HepG2 (cell line): Measurements from ENCODE around the gene GTF2H4. TPM values are rescaled to one million over a fixed set of nuclear protein-coding genes. Genes with fewer than 3 reads are reported as not detected.

ENCODE experiments used
- AHR ChIP-seq: IDR thresholded peaks from 2 replicates; pipeline ENCODE4 v1.6.1; 2018; ENCODE audit warnings: missing genetic modification reagents, missing compliant biosample characterization
- ATAD3A ChIP-seq: sonication (generic); formaldehyde crosslinking; IDR thresholded peaks from 2 replicates; pipeline ENCODE4 v1.4.0; 2020; ENCODE audit warnings: missing genetic modification reagents
- FOXA1 ChIP-seq, 2 experiments: fragments of 450-650 bp in 1 of 2; sonication (generic) in 1 of 2; formaldehyde crosslinking in 1 of 2; IDR thresholded peaks; 2 replicates each; pipeline versions ENCODE4 v1.4.0 to v1.6.1; 2016 to 2020; ENCODE audit warnings: missing genetic modification reagents in 1 of 2
- FOXK2 ChIP-seq: fragments of 450-650 bp; IDR thresholded peaks from 2 replicates; pipeline ENCODE4 v1.6.1; 2016
- FOXO1 ChIP-seq: sonication (generic); formaldehyde crosslinking; IDR thresholded peaks from 2 replicates; pipeline ENCODE4 v1.4.0; 2020; ENCODE audit warnings: missing genetic modification reagents
- GABPA ChIP-seq, 2 experiments: IDR thresholded peaks; 2 replicates each; pipeline ENCODE4 v1.6.1; 2011 to 2016; ENCODE audit warnings: low read depth in 2 of 2, low read length in 1 of 2, missing biosample characterization in 1 of 2, missing genetic modification characterization in 1 of 2
- GFI1 ChIP-seq: sonication (generic); formaldehyde crosslinking; IDR thresholded peaks from 2 replicates; pipeline ENCODE4 v1.5.0; 2020; ENCODE audit warnings: missing genetic modification reagents, mild to moderate bottlenecking, borderline replicate concordance
- HCFC1 ChIP-seq: fragments of 150-350 bp; IDR thresholded peaks from 2 replicates; pipeline ENCODE4 v1.6.1; 2014; ENCODE audit warnings: low read depth, low read length
- ISX ChIP-seq: sonication (generic); formaldehyde crosslinking; conservative IDR thresholded peaks from 2 replicates; pipeline ENCODE4 v1.5.0; 2020; ENCODE audit warnings: missing genetic modification reagents
- KDM5A ChIP-seq: fragments of 200-600 bp; sonication (generic); IDR thresholded peaks from 2 replicates; pipeline ENCODE4 v1.7.0; 2018; ENCODE audit warnings: antibody characterized with exemption, mild to moderate bottlenecking, low read length, borderline replicate concordance
- ONECUT2 ChIP-seq: sonication (generic); formaldehyde crosslinking; IDR thresholded peaks from 2 replicates; pipeline ENCODE4 v1.4.0; 2020; ENCODE audit warnings: missing genetic modification reagents
- RBFOX2 ChIP-seq: fragments of 200-400 bp; formaldehyde crosslinking; IDR thresholded peaks from 2 replicates; pipeline ENCODE4 v1.6.1; 2017; ENCODE audit warnings: low read depth, mild to moderate bottlenecking, low read length
- RBM39 ChIP-seq: fragments of 200-400 bp; formaldehyde crosslinking; IDR thresholded peaks from one replicate; pipeline ENCODE4 v1.6.1; 2018; ENCODE audit warnings: antibody characterized with exemption, mild to moderate bottlenecking, low read depth, low read length; ENCODE audit not compliant: poor library complexity, severe bottlenecking
- SNAI1 ChIP-seq: sonication (generic); formaldehyde crosslinking; IDR thresholded peaks from 2 replicates; pipeline ENCODE4 v1.5.0; 2020; ENCODE audit warnings: mild to moderate bottlenecking, missing genetic modification reagents, borderline replicate concordance
- ZC3H13 ChIP-seq: sonication (generic); formaldehyde crosslinking; IDR thresholded peaks from 2 replicates; pipeline ENCODE4 v1.8.1; 2023; ENCODE audit warnings: mild to moderate bottlenecking, missing genetic modification reagents, moderate library complexity
- ZFP37 ChIP-seq: sonication (generic); formaldehyde crosslinking; IDR thresholded peaks from 2 replicates; pipeline ENCODE4 v1.4.0; 2020; ENCODE audit warnings: missing genetic modification reagents, borderline replicate concordance
- ZNF564 ChIP-seq: sonication (generic); formaldehyde crosslinking; IDR thresholded peaks from 2 replicates; pipeline ENCODE4 v1.8.1; 2023; ENCODE audit warnings: mild to moderate bottlenecking, missing genetic modification reagents
- ZNF75D ChIP-seq: sonication (generic); formaldehyde crosslinking; IDR thresholded peaks from 2 replicates; pipeline ENCODE4 v1.8.1; 2023; ENCODE audit warnings: missing genetic modification reagents, mild to moderate bottlenecking, borderline replicate concordance
- ZNF780A ChIP-seq: sonication (generic); formaldehyde crosslinking; IDR thresholded peaks from 2 replicates; pipeline ENCODE4 v1.8.0; 2022; ENCODE audit warnings: mild to moderate bottlenecking, missing genetic modification reagents, moderate library complexity
- polyA plus RNA-seq, 8 experiments: library from polyadenylated mRNA; depleted of rRNA in 3 of 8; stranded (reverse) in 7 of 8; unstranded in 1 of 8; fragments of >200 nt; fragmentation: Illumina TruSeq in 4 of 8; extraction: Trizol in 4 of 8; gene quantifications; 2 replicates each; pipeline versions ENCODE4 v1.2.1 to v1.2.3, GENCODE V29; 2011 to 2016; ENCODE audit warnings: low read depth in 4 of 8, missing spikeins in 1 of 8, mixed read lengths in 1 of 8; ENCODE audit not compliant: insufficient read depth in 1 of 8
- total RNA-seq, 5 experiments: library from RNA; depleted of rRNA; stranded (reverse); fragments of >200 nt; fragmentation: Illumina TruSeq; extraction: Trizol; gene quantifications; 2 replicates each; pipeline ENCODE4 v1.2.3, GENCODE V29; 2016; ENCODE audit warnings: low read depth in 1 of 5
- TF ChIP-seq, protein P1 (sequence below): sonication (generic); formaldehyde crosslinking; IDR thresholded peaks from 2 replicates; pipeline ENCODE4 v1.4.0; 2020; ENCODE audit warnings: missing genetic modification reagents
- TF ChIP-seq, protein P2 (sequence below): sonication (generic); formaldehyde crosslinking; IDR thresholded peaks from 2 replicates; pipeline ENCODE4 v1.5.0; 2020; ENCODE audit warnings: missing genetic modification reagents
- TF ChIP-seq, protein P3 (sequence below): sonication (generic); formaldehyde crosslinking; IDR thresholded peaks from 2 replicates; pipeline ENCODE4 v1.5.0; 2020; ENCODE audit warnings: mild to moderate bottlenecking, missing genetic modification reagents
- TF ChIP-seq, protein P4 (sequence below): fragments of 450-650 bp; IDR thresholded peaks from 2 replicates; pipeline ENCODE4 v1.6.1; 2016

GTF2H4 gene
- total and polyA plus RNA-seq, 2 of the 13 experiments (the other 11 are each of a cell fraction or from before 2014, with no cell fraction given), result 15.9 to 49.3 TPM

DNA sequence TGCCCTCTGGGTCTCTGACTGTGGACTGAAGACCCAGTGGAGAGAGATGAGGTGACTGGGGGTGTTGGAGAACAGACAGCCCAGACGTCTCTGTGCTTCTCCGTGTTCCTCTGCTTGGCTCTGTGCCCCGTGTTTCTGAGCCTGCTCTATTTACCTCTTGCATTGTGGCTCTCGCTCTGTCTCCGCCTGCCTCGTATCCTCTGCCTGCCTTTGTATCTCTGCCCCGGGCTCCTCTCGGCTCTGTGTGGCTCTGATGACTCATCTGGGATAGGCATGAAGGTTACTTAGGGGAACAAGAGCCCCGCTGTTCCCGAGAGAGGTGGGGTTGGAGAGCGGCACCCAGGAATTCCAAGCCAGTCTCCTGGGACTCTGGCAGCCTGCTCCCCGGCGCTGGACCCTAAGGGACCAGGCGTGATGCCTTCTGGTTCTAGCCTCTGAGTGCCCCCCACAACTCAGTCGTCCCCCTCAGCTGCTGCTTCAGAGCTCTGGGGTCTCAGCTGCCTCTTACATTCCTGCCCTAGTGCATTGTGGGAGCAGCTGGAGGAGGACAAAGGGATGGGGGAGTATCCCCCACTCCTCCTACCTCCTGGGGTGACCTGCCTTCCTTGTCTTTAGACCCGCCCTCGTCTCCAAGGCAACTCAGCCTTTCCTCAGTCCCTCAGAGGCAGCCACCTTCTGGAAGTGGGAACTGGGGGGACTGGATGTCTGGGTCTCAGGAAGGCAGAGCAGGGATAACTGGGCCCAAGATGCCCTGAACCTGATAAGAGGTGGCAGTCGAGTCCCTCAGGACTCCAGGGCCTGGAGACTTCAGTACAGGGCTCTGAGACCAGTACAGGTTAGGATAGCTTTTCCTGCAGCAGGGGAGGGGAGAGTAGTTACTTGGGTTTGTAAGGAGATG, 21.8 kb upstream of the GTF2H4 start (continued):
- TF ChIP-seq, protein P1, sequence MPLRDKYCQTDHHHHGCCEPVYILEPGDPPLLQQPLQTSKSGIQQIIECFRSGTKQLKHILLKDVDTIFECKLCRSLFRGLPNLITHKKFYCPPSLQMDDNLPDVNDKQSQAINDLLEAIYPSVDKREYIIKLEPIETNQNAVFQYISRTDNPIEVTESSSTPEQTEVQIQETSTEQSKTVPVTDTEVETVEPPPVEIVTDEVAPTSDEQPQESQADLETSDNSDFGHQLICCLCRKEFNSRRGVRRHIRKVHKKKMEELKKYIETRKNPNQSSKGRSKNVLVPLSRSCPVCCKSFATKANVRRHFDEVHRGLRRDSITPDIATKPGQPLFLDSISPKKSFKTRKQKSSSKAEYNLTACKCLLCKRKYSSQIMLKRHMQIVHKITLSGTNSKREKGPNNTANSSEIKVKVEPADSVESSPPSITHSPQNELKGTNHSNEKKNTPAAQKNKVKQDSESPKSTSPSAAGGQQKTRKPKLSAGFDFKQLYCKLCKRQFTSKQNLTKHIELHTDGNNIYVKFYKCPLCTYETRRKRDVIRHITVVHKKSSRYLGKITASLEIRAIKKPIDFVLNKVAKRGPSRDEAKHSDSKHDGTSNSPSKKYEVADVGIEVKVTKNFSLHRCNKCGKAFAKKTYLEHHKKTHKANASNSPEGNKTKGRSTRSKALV (CRISPR knock-in tag), result 0 out of 2 replicates have a peak, but pooled peaks have one; percentile 22
- no peak for TF ChIP-seq RBFOX2
- TF ChIP-seq ATAD3A (CRISPR knock-in tag), result no peak
- no peak for TF ChIP-seq ZNF564 (CRISPR knock-in tag)
- TF ChIP-seq, protein P2, sequence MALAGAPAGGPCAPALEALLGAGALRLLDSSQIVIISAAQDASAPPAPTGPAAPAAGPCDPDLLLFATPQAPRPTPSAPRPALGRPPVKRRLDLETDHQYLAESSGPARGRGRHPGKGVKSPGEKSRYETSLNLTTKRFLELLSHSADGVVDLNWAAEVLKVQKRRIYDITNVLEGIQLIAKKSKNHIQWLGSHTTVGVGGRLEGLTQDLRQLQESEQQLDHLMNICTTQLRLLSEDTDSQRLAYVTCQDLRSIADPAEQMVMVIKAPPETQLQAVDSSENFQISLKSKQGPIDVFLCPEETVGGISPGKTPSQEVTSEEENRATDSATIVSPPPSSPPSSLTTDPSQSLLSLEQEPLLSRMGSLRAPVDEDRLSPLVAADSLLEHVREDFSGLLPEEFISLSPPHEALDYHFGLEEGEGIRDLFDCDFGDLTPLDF (CRISPR knock-in tag), result no peak
- no peak for TF ChIP-seq GFI1
- TF ChIP-seq FOXO1 (CRISPR knock-in tag), result peak; percentile 29; the same call in 1 of the 2 replicates
- no peak for TF ChIP-seq KDM5A
- no peak for TF ChIP-seq FOXA1 (IDR thresholded peaks at IDR 0.05)
- TF ChIP-seq FOXA1 (CRISPR knock-in tag; IDR thresholded peaks at IDR 0.05), result peak; percentile 45
- TF ChIP-seq ZFP37 (CRISPR knock-in tag), result no peak
- TF ChIP-seq ZNF780A (CRISPR knock-in tag), result no peak
- TF ChIP-seq ZC3H13 (CRISPR knock-in tag), result 0 out of 2 replicates have a peak, but pooled peaks have one; percentile 40
- TF ChIP-seq, protein P3, sequence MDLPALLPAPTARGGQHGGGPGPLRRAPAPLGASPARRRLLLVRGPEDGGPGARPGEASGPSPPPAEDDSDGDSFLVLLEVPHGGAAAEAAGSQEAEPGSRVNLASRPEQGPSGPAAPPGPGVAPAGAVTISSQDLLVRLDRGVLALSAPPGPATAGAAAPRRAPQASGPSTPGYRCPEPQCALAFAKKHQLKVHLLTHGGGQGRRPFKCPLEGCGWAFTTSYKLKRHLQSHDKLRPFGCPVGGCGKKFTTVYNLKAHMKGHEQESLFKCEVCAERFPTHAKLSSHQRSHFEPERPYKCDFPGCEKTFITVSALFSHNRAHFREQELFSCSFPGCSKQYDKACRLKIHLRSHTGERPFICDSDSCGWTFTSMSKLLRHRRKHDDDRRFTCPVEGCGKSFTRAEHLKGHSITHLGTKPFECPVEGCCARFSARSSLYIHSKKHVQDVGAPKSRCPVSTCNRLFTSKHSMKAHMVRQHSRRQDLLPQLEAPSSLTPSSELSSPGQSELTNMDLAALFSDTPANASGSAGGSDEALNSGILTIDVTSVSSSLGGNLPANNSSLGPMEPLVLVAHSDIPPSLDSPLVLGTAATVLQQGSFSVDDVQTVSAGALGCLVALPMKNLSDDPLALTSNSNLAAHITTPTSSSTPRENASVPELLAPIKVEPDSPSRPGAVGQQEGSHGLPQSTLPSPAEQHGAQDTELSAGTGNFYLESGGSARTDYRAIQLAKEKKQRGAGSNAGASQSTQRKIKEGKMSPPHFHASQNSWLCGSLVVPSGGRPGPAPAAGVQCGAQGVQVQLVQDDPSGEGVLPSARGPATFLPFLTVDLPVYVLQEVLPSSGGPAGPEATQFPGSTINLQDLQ, result no peak
- no peak for TF ChIP-seq ISX (CRISPR knock-in tag)
- TF ChIP-seq ZNF75D (CRISPR knock-in tag), result no peak
- TF ChIP-seq RBM39, result no peak
- no peak for TF ChIP-seq GABPA (IDR thresholded peaks at IDR 0.05; ENCODE audit: low read depth, low read length)
- no peak for TF ChIP-seq GABPA (CRISPR knock-in tag; IDR thresholded peaks at IDR 0.05; ENCODE audit: low read depth)
- TF ChIP-seq SNAI1, result no peak
- no peak for TF ChIP-seq AHR (CRISPR knock-in tag)
- TF ChIP-seq FOXK2, result no peak
- TF ChIP-seq HCFC1, result no peak
- TF ChIP-seq, protein P4, sequence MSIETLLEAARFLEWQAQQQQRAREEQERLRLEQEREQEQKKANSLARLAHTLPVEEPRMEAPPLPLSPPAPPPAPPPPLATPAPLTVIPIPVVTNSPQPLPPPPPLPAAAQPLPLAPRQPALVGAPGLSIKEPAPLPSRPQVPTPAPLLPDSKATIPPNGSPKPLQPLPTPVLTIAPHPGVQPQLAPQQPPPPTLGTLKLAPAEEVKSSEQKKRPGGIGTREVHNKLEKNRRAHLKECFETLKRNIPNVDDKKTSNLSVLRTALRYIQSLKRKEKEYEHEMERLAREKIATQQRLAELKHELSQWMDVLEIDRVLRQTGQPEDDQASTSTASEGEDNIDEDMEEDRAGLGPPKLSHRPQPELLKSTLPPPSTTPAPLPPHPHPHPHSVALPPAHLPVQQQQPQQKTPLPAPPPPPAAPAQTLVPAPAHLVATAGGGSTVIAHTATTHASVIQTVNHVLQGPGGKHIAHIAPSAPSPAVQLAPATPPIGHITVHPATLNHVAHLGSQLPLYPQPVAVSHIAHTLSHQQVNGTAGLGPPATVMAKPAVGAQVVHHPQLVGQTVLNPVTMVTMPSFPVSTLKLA, result no peak
- no peak for TF ChIP-seq ONECUT2 (CRISPR knock-in tag)
